OCI-LY7 (cell line): ENCODE measurements around the gene PCDHGA7. TPM values are rescaled to one million over a fixed set of nuclear protein-coding genes. Genes with fewer than 3 reads are reported as not detected.
"Not testable (repeated sequence)": the region's sequence is repeated elsewhere in the genome, so short reads cannot be mapped to it uniquely, and the experiment has no call there.

ENCODE experiments used
- Bru-seq: library from RNA; stranded (reverse); fragments of 400-500 nt; gene quantifications from one replicate; lab custom pipeline; 2021; lab: Mats Ljungman, UMichigan
- BruChase-seq, 2 experiments: library from RNA; stranded (reverse); fragments of 400-500 nt; gene quantifications; one replicate each; lab custom pipeline; 2021; lab: Mats Ljungman, UMichigan
- BruUV-seq: library from RNA; stranded (reverse); fragments of 400-500 nt; replicated peaks from 2 replicates; lab custom pipeline; 2021; lab: Mats Ljungman, UMichigan
- CTCF ChIA-PET: fragments of 300-600 bp; sonication (Branson Sonifier 250); formaldehyde crosslinking; loops from one replicate; lab custom pipeline; 2022; ENCODE audit warnings: antibody characterized with exemption; ENCODE audit not compliant: unreplicated experiment; lab: Charles Lee
- POLR2A ChIA-PET: fragments of 300-600 bp; sonication (Branson Sonifier 250); formaldehyde crosslinking; loops from one replicate; lab custom pipeline; 2022; ENCODE audit warnings: antibody characterized with exemption; lab: Charles Lee
- DNase-seq: peaks from one replicate; pipeline ENCODE4 v3.0.0-alpha.2; 2015; ENCODE audit warnings: low spot score
- H2AFZ ChIP-seq: fragments of 200-600 bp; sonication (generic), shearing (Covaris generic); 2 replicates; pipeline ENCODE4 v1.6.1; 2014; ENCODE audit warnings: mild to moderate bottlenecking, antibody characterized with exemption, low read length, moderate library complexity
- H3K27ac ChIP-seq: fragments of 200-600 bp; sonication (generic); 2 replicates; pipeline ENCODE4 v1.5.1; 2014; ENCODE audit warnings: mixed run types, low read depth, mild to moderate bottlenecking, moderate library complexity, low read length, inconsistent platforms; ENCODE audit not compliant: poor library complexity, severe bottlenecking
- H3K36me3 ChIP-seq: fragments of 200-600 bp; sonication (generic); 2 replicates; pipeline ENCODE4 v1.6.1; 2014; ENCODE audit warnings: mild to moderate bottlenecking, antibody characterized with exemption, low read length, moderate library complexity, mixed read lengths; ENCODE audit not compliant: insufficient read depth
- H3K4me1 ChIP-seq: fragments of 200-600 bp; sonication (generic); 2 replicates; pipeline ENCODE4 v1.5.1; 2014; ENCODE audit warnings: mild to moderate bottlenecking, low read length; ENCODE audit not compliant: insufficient read depth, poor library complexity, severe bottlenecking
- H3K4me2 ChIP-seq: fragments of 200-600 bp; sonication (generic); 2 replicates; pipeline ENCODE4 v1.6.1; 2014; ENCODE audit warnings: mild to moderate bottlenecking, low read length
- H3K4me3 ChIP-seq: fragments of 200-600 bp; sonication (generic); 2 replicates; pipeline ENCODE4 v1.5.1; 2014; ENCODE audit warnings: mild to moderate bottlenecking, low read depth, low read length; ENCODE audit not compliant: poor library complexity, severe bottlenecking
- H3K79me2 ChIP-seq: fragments of 200-600 bp; sonication (generic); 2 replicates; pipeline ENCODE4 v1.6.1; 2016; ENCODE audit warnings: low read depth, mild to moderate bottlenecking, low read length, moderate library complexity, mixed read lengths; ENCODE audit not compliant: insufficient read depth
- H3K9me2 ChIP-seq: fragments of 200-600 bp; sonication (generic); 2 replicates; pipeline ENCODE4 v1.6.1; 2016; ENCODE audit warnings: mild to moderate bottlenecking, low read length, mixed read lengths; ENCODE audit not compliant: insufficient read depth
- H3K9me3 ChIP-seq: fragments of 200-600 bp; sonication (generic); 2 replicates; pipeline ENCODE4 v1.6.1; 2014; ENCODE audit warnings: mild to moderate bottlenecking, mixed run types, low read length, mixed read lengths
- H4K20me1 ChIP-seq: fragments of 200-600 bp; sonication (generic); 2 replicates; pipeline ENCODE4 v1.6.1; 2014; ENCODE audit warnings: mild to moderate bottlenecking, antibody characterized with exemption, low read length, moderate library complexity, mixed read lengths; ENCODE audit not compliant: insufficient read depth
- EZH2phosphoT487 ChIP-seq: fragments of 200-600 bp; sonication (generic); IDR thresholded peaks from 2 replicates; pipeline ENCODE4 v1.6.1; 2018; ENCODE audit warnings: low read depth, borderline replicate concordance, mild to moderate bottlenecking, mixed run types, antibody characterized with exemption, low read length, moderate library complexity, mixed read lengths
- intact Hi-C: fragments of 100-400 bp; cut with micrococcal nuclease; formaldehyde crosslinking; loops from one replicate; pipeline ENCODE4 v1.10.0; 2022; ENCODE audit not compliant: unreplicated experiment
- long read RNA-seq: library from polyadenylated mRNA; stranded (forward); transcript quantifications from one replicate; pipeline ENCODE4 v2.0.0, GENCODE V29; 2022
- total RNA-seq, 2 experiments: library from RNA; depleted of rRNA in 1 of 2; stranded (reverse); fragments of >200 nt in 1 of 2; shearing (Covaris generic) in 1 of 2; gene quantifications; 2 replicates each; pipeline ENCODE4 v1.2.3, GENCODE V29; 2014 to 2022
- TF ChIP-seq, protein P1 (sequence below): fragments of 200-600 bp; sonication (generic); conservative IDR thresholded peaks from 2 replicates; pipeline ENCODE4 v1.5.1; 2014; ENCODE audit warnings: mild to moderate bottlenecking, antibody characterized with exemption, low read length, moderate library complexity, mixed read lengths

Gene PCDHGA7
- total RNA-seq (2014; rRNA removed; shearing (Covaris generic)) (4.7 and 6.4 TPM in 2 replicates), total RNA-seq (2022) (5.6 TPM in 2 replicates), Bru-seq, nascent RNA (percentile 68 among the genes with signal in this experiment), BruChase-seq, experiment 1, labeled RNA remaining after a 6-hour chase (percentile 81 among the genes with signal in this experiment), BruChase-seq, experiment 2, labeled RNA remaining after a 2-hour chase (percentile 84 among the genes with signal in this experiment)
- long read RNA-seq, result 0 reads

DNA sequence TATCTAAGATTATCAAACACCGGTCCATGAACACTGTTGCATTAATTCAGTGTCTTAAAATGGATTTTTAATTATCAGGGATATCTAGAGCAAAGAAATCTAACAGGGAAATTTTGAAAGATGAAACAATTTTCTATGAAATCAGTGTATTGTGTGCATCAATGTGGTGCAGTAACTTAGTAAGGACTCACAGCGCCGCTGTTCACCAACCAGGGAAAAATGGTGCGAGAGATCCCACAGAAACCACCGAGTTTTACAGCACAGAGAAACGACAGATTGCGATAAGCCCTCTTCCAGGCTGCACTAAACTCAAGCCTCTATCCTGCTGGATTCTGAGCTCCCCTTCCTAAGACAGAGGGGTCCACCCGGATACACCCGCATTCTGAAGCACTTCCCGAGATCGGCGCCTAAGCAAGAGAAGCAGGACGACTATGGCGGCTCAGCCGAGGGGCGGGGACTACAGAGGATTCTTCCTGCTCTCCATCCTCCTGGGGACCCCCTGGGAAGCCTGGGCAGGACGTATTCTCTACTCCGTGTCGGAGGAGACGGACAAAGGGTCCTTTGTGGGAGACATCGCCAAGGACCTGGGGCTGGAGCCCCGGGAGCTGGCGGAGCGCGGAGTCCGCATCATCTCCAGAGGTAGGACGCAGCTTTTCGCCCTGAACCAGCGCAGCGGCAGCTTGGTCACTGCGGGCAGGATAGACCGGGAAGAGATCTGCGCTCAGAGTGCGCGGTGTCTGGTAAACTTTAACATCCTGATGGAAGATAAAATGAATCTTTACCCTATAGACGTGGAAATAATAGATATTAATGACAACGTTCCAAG, at the start of gene PCDHGA7:
TSS of gene PCDHGA7 (plus strand) at position 274 of the 826 bp plus-strand sequence. CDS start at position 432, 158 bp downstream.
- no peaks in the 10 kb centered on the region for H3K36me3 ChIP-seq
- POLR2A ChIA-PET, result interaction anchor here (0.5 to 0.9 kb wide), 2 partner anchors 8 to 80 kb away, joined by 3 read pairs; no protein-coding TSS in a partner anchor
- peak; percentile 59 for DNase-seq
- H3K9me2 ChIP-seq, result no peaks in the 10 kb centered on the region
- TF ChIP-seq, protein P1, sequence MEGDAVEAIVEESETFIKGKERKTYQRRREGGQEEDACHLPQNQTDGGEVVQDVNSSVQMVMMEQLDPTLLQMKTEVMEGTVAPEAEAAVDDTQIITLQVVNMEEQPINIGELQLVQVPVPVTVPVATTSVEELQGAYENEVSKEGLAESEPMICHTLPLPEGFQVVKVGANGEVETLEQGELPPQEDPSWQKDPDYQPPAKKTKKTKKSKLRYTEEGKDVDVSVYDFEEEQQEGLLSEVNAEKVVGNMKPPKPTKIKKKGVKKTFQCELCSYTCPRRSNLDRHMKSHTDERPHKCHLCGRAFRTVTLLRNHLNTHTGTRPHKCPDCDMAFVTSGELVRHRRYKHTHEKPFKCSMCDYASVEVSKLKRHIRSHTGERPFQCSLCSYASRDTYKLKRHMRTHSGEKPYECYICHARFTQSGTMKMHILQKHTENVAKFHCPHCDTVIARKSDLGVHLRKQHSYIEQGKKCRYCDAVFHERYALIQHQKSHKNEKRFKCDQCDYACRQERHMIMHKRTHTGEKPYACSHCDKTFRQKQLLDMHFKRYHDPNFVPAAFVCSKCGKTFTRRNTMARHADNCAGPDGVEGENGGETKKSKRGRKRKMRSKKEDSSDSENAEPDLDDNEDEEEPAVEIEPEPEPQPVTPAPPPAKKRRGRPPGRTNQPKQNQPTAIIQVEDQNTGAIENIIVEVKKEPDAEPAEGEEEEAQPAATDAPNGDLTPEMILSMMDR, result peak; percentile 76
- no peak for TF ChIP-seq EZH2phosphoT487
- H3K79me2 ChIP-seq, result no peaks in the 10 kb centered on the region
- TSS peak; percentile 35 for BruUV-seq
- H4K20me1 ChIP-seq, result no peaks in the 10 kb centered on the region
- H3K4me1 ChIP-seq, result no peaks in the 10 kb centered on the region
- H3K4me2 ChIP-seq, result peak within 1 kb of the TSS; percentile 61
- H2AFZ ChIP-seq, result peak within 1 kb of the TSS; percentile 57
- peak within 1 kb of the TSS; percentile 68 for H3K4me3 ChIP-seq
- intact Hi-C loops, result no loop called here
- no peak within 1 kb of the TSS for H3K27ac ChIP-seq
- CTCF ChIA-PET, result interaction anchor here (0.7 kb wide), 2 partner anchors 33 to 181 kb away, joined by 3 to 5 read pairs; partner anchors contain the start of gene PCDHGB1
- no peaks in the 10 kb centered on the region for H3K9me3 ChIP-seq

DNA sequence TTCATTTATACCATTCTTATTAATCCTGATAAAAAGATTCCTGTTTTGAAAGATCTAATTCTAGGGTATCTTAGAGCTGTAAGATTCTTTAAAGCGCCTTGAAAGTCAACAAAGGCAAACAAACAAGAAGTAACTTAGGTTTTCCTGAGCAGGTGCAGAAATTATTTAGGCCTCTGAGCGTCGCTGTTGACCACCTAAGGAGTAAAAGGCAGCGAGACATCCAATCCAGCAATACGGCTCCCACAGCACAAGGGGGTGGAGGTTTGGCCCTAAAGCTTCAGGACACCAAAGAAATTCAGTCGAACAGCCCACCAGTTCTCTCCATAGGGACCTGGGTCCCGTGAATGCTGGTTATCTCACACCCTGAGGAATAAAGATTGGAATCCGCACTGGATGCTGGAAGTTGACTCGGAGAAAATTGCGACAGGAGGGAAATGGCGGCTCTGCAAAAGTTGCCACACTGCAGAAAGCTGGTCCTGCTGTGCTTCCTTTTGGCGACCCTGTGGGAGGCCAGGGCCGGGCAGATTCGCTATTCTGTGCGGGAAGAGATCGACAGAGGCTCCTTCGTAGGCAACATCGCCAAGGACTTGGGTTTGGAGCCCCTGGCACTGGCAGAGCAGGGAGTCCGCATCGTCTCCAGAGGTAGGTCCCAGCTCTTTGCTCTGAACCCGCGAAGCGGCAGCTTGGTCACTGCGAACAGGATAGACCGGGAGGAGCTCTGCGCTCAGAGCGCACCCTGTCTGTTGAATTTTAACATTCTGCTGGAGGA, 43.8 kb upstream of the PCDHGA7 start, which contains the start of gene PCDHGA2:
TSS of gene PCDHGA2 (plus strand) at position 223 of the 769 bp plus-strand sequence.
- H2AFZ ChIP-seq, result no peak within 1 kb of the TSS
- no TSS peak for BruUV-seq
- intact Hi-C loops, result no loop called here
- no peaks in the 10 kb centered on the region for H3K4me1 ChIP-seq
- no peaks in the 10 kb centered on the region for H3K9me3 ChIP-seq
- H4K20me1 ChIP-seq, result no peaks in the 10 kb centered on the region
- ChIA-PET POLR2A (interaction anchor here (1.2 to 1.3 kb wide), 2 partner anchors 8 to 18 kb away, joined by 4 to 5 read pairs; partner anchors contain the start of genes PCDHGA1 and TAF7), CTCF (no interaction called here)
- no peak within 1 kb of the TSS for H3K27ac ChIP-seq
- H3K4me3 ChIP-seq, result no peak within 1 kb of the TSS
- TF ChIP-seq, protein P1, result peak; percentile 79
- no peak for TF ChIP-seq EZH2phosphoT487
- no peaks in the 10 kb centered on the region for H3K9me2 ChIP-seq
- H3K79me2 ChIP-seq, result no peaks in the 10 kb centered on the region
- DNase-seq, result peak; percentile 46
- no peaks in the 10 kb centered on the region for H3K36me3 ChIP-seq
- no peak within 1 kb of the TSS for H3K4me2 ChIP-seq

DNA sequence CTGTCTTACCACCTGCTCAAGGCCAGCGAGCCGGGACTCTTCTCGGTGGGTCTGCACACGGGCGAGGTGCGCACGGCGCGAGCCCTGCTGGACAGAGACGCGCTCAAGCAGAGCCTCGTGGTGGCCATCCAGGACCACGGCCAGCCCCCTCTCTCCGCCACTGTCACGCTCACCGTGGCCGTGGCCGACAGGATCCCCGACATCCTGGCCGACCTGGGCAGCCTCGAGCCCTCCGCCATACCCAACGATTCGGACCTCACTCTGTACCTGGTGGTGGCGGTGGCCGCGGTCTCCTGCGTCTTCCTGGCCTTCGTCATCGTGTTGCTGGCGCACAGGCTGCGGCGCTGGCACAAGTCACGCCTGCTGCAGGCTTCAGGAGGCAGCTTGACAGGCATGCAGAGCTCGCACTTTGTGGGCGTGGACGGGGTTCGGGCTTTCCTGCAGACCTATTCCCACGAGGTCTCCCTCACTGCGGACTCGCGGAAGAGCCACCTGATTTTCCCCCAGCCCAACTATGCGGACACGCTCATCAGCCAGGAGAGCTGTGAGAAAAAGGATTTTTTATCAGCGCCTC, 41.7 kb upstream of the PCDHGA7 start:
- BruUV-seq, H4K20me1 ChIP-seq, H3K4me1 ChIP-seq, POLR2A ChIA-PET, DNase-seq, intact Hi-C loops, H3K9me2 ChIP-seq, H3K27ac ChIP-seq, H3K9me3 ChIP-seq, H3K4me2 ChIP-seq, H3K4me3 ChIP-seq, H3K36me3 ChIP-seq, CTCF ChIA-PET, H2AFZ ChIP-seq, H3K79me2 ChIP-seq: not testable (repeated sequence)
